Body of pancreas (tissue), 4 donors: ENCODE data around the gene HDHD5. TPM values are rescaled to one million over a fixed set of nuclear protein-coding genes. Genes with fewer than 3 reads are reported as not detected.

Source experiments
- ATAC-seq: fragments of 150-250 bp; one replicate; pipeline ENCODE4 v1.9.1; 2016
- DNase-seq, 4 donors: peaks; one replicate each; pipeline ENCODE4 v3.0.0-alpha.2; 2019
- H3K27ac ChIP-seq, 4 donors: fragments of 200-600 bp; sonication (generic); 1 replicate in 3 of 4; 2 replicates in 1 of 4; pipeline versions ENCODE4 v1.5.1 to v1.6.1; 2016 to 2019; ENCODE audit warnings: mild to moderate bottlenecking in 1 of 4, mixed read lengths in 1 of 4, moderate library complexity in 1 of 4
- H3K27me3 ChIP-seq, 2 donors: fragments of 200-600 bp; sonication (generic); one replicate each; pipeline ENCODE4 v1.6.0; 2016; ENCODE audit warnings: mild to moderate bottlenecking in 1 of 2
- H3K36me3 ChIP-seq, 2 donors: fragments of 200-600 bp; sonication (generic); replicated peaks in 1 of 2; 2 replicates each; pipeline ENCODE4 v1.5.1; 2016; ENCODE audit warnings: low read depth in 2 of 2; ENCODE audit not compliant: insufficient read depth in 1 of 2
- H3K4me1 ChIP-seq: fragments of 200-600 bp; sonication (generic); one replicate; pipeline ENCODE4 v1.6.0; 2016
- H3K4me3 ChIP-seq, 2 donors: fragments of 200-600 bp; sonication (generic); 1 replicate in 1 of 2; 2 replicates in 1 of 2; pipeline ENCODE4 v1.5.1; 2016 to 2019
- H3K9me3 ChIP-seq, 3 donors: fragments of 200-600 bp; sonication (generic); 1 replicate in 2 of 3; 2 replicates in 1 of 3; pipeline ENCODE4 v1.5.1; 2016
- CTCF ChIP-seq, 7 experiments: fragments of 450-650 bp in 4 of 7; fragments of 200-600 bp in 3 of 7; sonication (generic) in 3 of 7; IDR thresholded peaks; one replicate each; pipeline ENCODE4 v1.5.1; 2016 to 2019; ENCODE audit warnings: antibody characterized with exemption in 7 of 7
- POLR2A ChIP-seq, 3 donors: fragments of 450-650 bp; IDR thresholded peaks; one replicate each; pipeline ENCODE4 v1.6.1; 2016; ENCODE audit warnings: antibody characterized with exemption in 3 of 3, mild to moderate bottlenecking in 2 of 3
- WGBS, 2 donors: methylation state at CpG; one replicate each; pipeline ENCODE4 v1.1.5; 2017; 5-methylcytosine and 5-hydroxymethylcytosine counted together
- intact Hi-C: fragments of 100-400 bp; cut with DNase I; formaldehyde crosslinking; loops from one replicate; pipeline ENCODE4 v1.15.1; 2023
- total RNA-seq, 2 donors: library from RNA; depleted of rRNA; stranded (reverse); fragments of >200 nt; gene quantifications; one replicate each; pipeline ENCODE4 v1.1.0, GENCODE V29; 2016

HDHD5 gene
- total RNA-seq, 2 donors from 2014 or later, result 22.1 to 28.7 TPM

- intact Hi-C loops, result loop anchor here (5.0 kb wide), 1 partner anchor 80 kb away; no protein-coding TSS in a partner anchor
- Histone ChIP-seq H3K27me3 (no peaks in the 10 kb centered on the region), H3K4me3 (no peak overlapping the region), H3K4me1 (peaks cover 13% of the 10 kb centered on the region), H3K9me3 (no peaks in the 10 kb centered on the region), H3K36me3 (no peaks in the 10 kb centered on the region), H3K27ac (no peak overlapping the region)
- ATAC-seq (no peak), DNase-seq (peak; percentile 41 to 66 (median 48))
- no peak for TF ChIP-seq CTCF (IDR thresholded peaks at IDR 0.05)
- no peak for TF ChIP-seq POLR2A (IDR thresholded peaks at IDR 0.05)
- 20 to 25% methylated on average over 6 to 7 of the region's 7 CpGs for WGBS, 2 donors
These were observed 8.4 kb upstream of the HDHD5 start for GRCh38 chr22:17167486-17167885.

GRCh38 chr22:17164392-17165024 lies 5.4 kb upstream of the HDHD5 start:
- 70 to 84% methylated on average over 3 of the region's 3 CpGs for WGBS, 2 donors
- Histone ChIP-seq H3K36me3 (no peaks in the 10 kb centered on the region), H3K27ac (no peak overlapping the region), H3K27me3 (no peaks in the 10 kb centered on the region), H3K9me3 (no peaks in the 10 kb centered on the region), H3K4me1 (peaks cover 14% of the 10 kb centered on the region), H3K4me3 (no peak overlapping the region)
- TF ChIP-seq POLR2A (IDR thresholded peaks at IDR 0.05) (no peak), CTCF (IDR thresholded peaks at IDR 0.05) (no peak)
- ATAC-seq (no peak), DNase-seq (no peak)
- intact Hi-C loops, result loop anchor here (5.0 kb wide), 1 partner anchor 77 kb away; no protein-coding TSS in a partner anchor

GRCh38 chr22:17162731-17163130 lies 3.7 kb upstream of the HDHD5 start:
- Histone ChIP-seq H3K27me3 (no peaks in the 10 kb centered on the region), H3K4me1 (peaks cover 21% of the 10 kb centered on the region), H3K36me3 (no peaks in the 10 kb centered on the region), H3K4me3 (no peak overlapping the region), H3K9me3 (no peaks in the 10 kb centered on the region), H3K27ac (no peak overlapping the region)
- 67 to 75% methylated on average over 8 of the region's 8 CpGs for WGBS, 2 donors
- intact Hi-C loops, result no loop called here
- ATAC-seq (no peak), DNase-seq (no peak)
- TF ChIP-seq CTCF (IDR thresholded peaks at IDR 0.05) (no peak), POLR2A (IDR thresholded peaks at IDR 0.05) (no peak)

- peaks cover 21% of the 10 kb centered on the region for H3K4me1 ChIP-seq
- no peak overlapping the region for H3K4me3 ChIP-seq
- WGBS, 2 donors, result 91 to 96% methylated on average over 3 of the region's 3 CpGs
- H3K27me3 ChIP-seq, result no peaks in the 10 kb centered on the region
- TF ChIP-seq CTCF (IDR thresholded peaks at IDR 0.05), result no peak
- no peak for TF ChIP-seq POLR2A (IDR thresholded peaks at IDR 0.05)
- H3K9me3 ChIP-seq, result no peaks in the 10 kb centered on the region
- no peak overlapping the region for H3K27ac ChIP-seq
- DNase-seq (no peak), ATAC-seq (no peak)
- no peaks in the 10 kb centered on the region for H3K36me3 ChIP-seq
- intact Hi-C loops, result no loop called here
These were observed 2.9 kb upstream of the HDHD5 start for GRCh38 chr22:17161991-17162390.

- 5 to 7% methylated on average over 15 to 31 of the region's 35 CpGs for WGBS, 2 donors
- ATAC-seq (peak; percentile 27), DNase-seq (peak; percentile 39 to 58 (median 46))
- Histone ChIP-seq H3K4me3 (peak overlapping the region; percentile 44 to 71), H3K4me1 (peaks cover 32% of the 10 kb centered on the region), H3K9me3 (no peaks in the 10 kb centered on the region), H3K27me3 (no peaks in the 10 kb centered on the region), H3K36me3 (no peaks in the 10 kb centered on the region), H3K27ac (peak overlapping the region; percentile 70 to 91 (median 82))
- no peak for TF ChIP-seq POLR2A (IDR thresholded peaks at IDR 0.05)
- no peak for TF ChIP-seq CTCF (IDR thresholded peaks at IDR 0.05)
- intact Hi-C loops, result no loop called here
These were observed 451 bp upstream of the HDHD5 start for GRCh38 chr22:17159504-17159951.
